DMS153 (cell line): ENCODE measurements around the gene RECQL5.

ENCODE experiments used
- DNase-seq: peaks from one replicate; lab custom pipeline; 2025; lab: John Stamatoyannopoulos, UW

RECQL5 gene

GRCh38 chr17:75633486-75634375, 33.2 kb downstream of the RECQL5 start:
- peak; percentile 91 for DNase-seq

- peak; percentile 46 for DNase-seq
Observed at GRCh38 chr17:75632863-75633485, 34.0 kb downstream of the RECQL5 start, which contains the start of gene SMIM5. Gene SMIM5, plus strand, starts transcription at chr17:75633434. Its CDS starts 6,768 bp downstream, at chr17:75640202.

- no peak for DNase-seq
Observed at GRCh38 chr17:75632428-75632827, 34.5 kb downstream of the RECQL5 start.

- no peak for DNase-seq
Observed at GRCh38 chr17:75631353-75631752, 35.6 kb downstream of the RECQL5 start.

GRCh38 chr17:75630071-75630917, 36.7 kb downstream of the RECQL5 start:
- no peak for DNase-seq

GRCh38 chr17:75629157-75629556, 37.8 kb downstream of the RECQL5 start:
- DNase-seq, result no peak

- no peak for DNase-seq
Observed at GRCh38 chr17:75628425-75628824, 38.5 kb downstream of the RECQL5 start.

- DNase-seq, result no peak
Observed at GRCh38 chr17:75627094-75627493, 39.9 kb downstream of the RECQL5 start.

GRCh38 chr17:75626496-75627038, 40.4 kb downstream of the RECQL5 start:
- DNase-seq, result no peak

- DNase-seq, result no peak
Observed at GRCh38 chr17:75625813-75626486, 41.0 kb downstream of the RECQL5 start.

- no peak for DNase-seq
Observed at GRCh38 chr17:75624714-75625345, 42.1 kb downstream of the RECQL5 start.

- no peak for DNase-seq
Observed at GRCh38 chr17:75624021-75624420, 42.9 kb downstream of the RECQL5 start.

- DNase-seq, result no peak
Observed at GRCh38 chr17:75623386-75623785, 43.6 kb downstream of the RECQL5 start.

GRCh38 chr17:75622771-75623273, 44.1 kb downstream of the RECQL5 start:
- no peak for DNase-seq

GRCh38 chr17:75622076-75622475, 44.9 kb downstream of the RECQL5 start:
- no peak for DNase-seq

GRCh38 chr17:75621489-75621888, 45.5 kb downstream of the RECQL5 start:
- no peak for DNase-seq

- peak; percentile 33 for DNase-seq
Observed at GRCh38 chr17:75619506-75620431, 47.2 kb downstream of the RECQL5 start.

GRCh38 chr17:75617675-75618074, 49.3 kb downstream of the RECQL5 start:
- DNase-seq, result no peak

GRCh38 chr17:75617218-75617617, 49.7 kb downstream of the RECQL5 start:
- DNase-seq, result no peak
